B cell (primary cell): ENCODE measurements around the gene PHC3.

Source experiments
- CTCF ChIP-seq: fragments of 200-600 bp; IDR thresholded peaks from one replicate; pipeline ENCODE4 v1.8.0; 2022; ENCODE audit warnings: antibody characterized with exemption, mild to moderate bottlenecking
- EZH2 ChIP-seq: IDR thresholded peaks from 2 replicates; pipeline ENCODE4 v1.6.1; 2012; ENCODE audit warnings: borderline replicate concordance, low read depth, mild to moderate bottlenecking, moderate library complexity, low read length; ENCODE audit not compliant: insufficient read depth, poor library complexity, severe bottlenecking

GRCh38 chr3:170046269-170047132, 135.0 kb downstream of the PHC3 start:
- no peak for TF ChIP-seq CTCF
- no peak for TF ChIP-seq EZH2
